Measurements from ENCODE around the gene THBS4. TPM values are rescaled to one million over a fixed set of nuclear protein-coding genes. Genes with fewer than 3 reads are reported as not detected.

Gene THBS4
- total RNA-seq, 2 donors from 2014 or later = 4.7 to 6.7 TPM

Other genes with a start within 250 kb of the THBS4 start
- gene MTX3, start 44.1 kb upstream of the THBS4 start, total RNA-seq = 10 to 100 TPM; 26.6 to 33.1 TPM
- gene SERINC5, start 220.7 kb downstream of the THBS4 start, total RNA-seq = 10 to 100 TPM; 41.1 to 48.3 TPM

All from activated T-cell treated with anti-CD3 and anti-CD28 coated beads, Interleukin-2, amount 50 U/mL, for 72 hours (primary cell).